NCI-H2196 treated with DMSO at 0.1 percent for 48 hours (cell line): ENCODE results near the gene MAPT.
"Not testable (repeated sequence)": the region's sequence is repeated elsewhere in the genome, so short reads cannot be mapped to it uniquely, and the experiment has no call there.

Experiments
- DNase-seq: peaks from one replicate; lab custom pipeline; 2025; ENCODE audit not compliant: unreplicated experiment; lab: John Stamatoyannopoulos, UW

The MAPT gene

GRCh38 chr17:45861165-45861564 is 33.2 kb upstream of the MAPT start:
- DNase-seq = no peak

- not testable (repeated sequence) for DNase-seq
Measured at GRCh38 chr17:45862127-45862526, 32.2 kb upstream of the MAPT start.

DNA sequence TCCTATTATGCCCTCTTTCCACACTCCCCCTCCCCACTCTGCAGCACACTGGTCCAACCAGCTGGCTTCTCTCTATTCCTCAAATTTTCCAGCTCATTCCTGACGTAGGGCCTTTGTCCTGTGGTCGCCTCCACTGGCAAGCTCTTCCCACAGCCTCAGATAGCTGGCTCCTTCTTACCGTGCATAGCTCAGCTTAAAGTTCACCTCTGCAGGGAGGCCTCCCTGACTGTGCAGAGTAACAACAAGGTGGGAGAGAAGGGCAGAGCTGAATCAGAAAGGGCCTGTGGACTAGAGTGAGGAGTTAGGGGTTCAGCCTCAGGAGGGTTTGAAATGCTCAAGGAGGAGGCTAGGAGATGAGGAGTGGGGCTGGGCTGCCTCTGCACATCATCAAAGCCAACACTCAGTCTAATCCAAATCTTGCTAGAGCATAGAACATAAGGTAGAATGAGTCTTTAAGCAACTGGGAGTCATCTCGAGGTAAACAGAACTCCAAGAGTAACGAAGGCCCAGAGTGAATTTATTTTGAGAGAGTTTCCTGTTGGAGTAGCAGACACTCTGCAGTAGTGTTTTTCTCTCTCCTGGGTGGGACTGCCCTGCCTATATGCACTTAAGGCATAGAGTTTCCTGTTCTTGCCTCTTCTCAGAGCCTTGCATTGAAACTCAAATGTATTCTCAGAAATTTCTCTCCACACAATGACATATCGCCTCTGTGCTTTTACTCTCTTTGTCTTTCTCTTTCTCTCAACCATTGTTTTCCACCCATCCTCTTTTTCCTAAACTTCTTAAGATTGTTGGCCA is 30.3 kb upstream of the MAPT start:
- DNase-seq = no peak

- DNase-seq = no peak
Measured at GRCh38 chr17:45867171-45867570, 27.2 kb upstream of the MAPT start.

DNA sequence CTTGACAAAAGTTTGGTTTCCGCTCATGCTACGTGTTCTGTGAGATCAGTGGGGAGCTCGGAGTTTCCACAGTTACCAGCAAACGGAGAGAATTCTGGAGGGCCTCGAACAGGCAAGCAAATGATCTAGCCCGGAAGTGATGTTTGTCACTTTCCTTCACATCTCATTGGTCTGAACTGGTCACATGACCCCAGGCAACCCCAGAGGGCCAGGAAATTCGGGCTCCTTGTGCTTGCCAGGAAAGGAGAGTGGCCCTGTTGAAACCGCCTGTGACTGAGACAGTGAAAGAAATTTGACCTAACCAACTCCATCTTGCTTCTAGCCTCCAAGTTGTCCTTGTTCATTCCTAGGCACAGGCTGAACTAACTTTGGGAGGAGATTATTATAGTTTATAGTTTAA is 26.7 kb upstream of the MAPT start:
- no peak for DNase-seq

DNA sequence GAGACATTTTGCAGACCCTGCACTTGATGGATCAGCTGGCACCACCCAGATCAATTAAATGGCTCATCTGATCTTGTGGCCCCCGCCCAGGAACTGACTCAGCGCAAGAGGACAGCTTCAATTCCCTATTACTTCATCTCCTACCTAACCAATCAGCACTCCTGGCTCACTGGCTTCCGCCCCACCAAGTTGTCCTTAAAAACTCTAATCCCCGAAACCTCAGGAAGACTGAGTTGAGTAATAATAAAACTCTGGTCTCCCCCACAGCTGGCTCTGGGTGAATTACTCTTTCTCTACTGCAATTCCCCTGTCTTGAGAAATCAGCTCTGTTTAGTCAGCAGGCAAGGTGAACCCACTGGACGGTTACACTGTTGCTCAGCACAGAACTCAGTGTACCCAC is 26.1 kb upstream of the MAPT start:
- DNase-seq = no peak

DNA sequence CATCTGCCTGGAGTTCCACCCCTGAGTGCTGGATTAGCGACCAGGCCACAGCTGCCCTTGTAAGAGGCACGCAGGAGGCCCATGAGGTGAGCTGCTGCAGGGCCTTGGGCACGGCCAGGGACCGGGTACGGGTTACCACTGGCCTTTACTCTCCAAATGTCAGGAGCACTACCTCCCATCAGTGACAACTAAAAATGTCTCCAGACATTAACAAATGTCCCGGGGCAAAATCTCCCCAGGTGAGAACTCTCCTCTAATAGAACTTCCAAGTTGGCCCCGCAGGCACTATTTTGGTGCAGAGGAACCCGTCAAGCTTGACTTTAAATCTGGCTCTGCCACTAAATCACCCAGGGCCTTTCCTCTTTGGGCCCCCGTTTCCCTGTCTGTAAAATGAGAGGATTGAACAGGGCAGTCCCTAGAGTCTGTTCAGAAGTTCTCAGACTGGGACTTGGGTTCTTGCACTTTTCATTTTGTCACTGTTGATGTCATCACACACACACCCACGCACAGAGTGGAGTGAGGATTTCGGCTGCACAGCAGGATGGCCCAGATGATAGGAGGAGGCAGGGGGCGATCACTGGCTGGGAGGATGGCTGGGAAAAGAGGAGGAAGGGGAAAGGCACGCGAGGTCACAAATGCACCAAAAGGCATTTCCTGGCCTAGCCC is 24.5 kb upstream of the MAPT start:
- no peak for DNase-seq

GRCh38 chr17:45870342-45870974 is 23.9 kb upstream of the MAPT start:
- DNase-seq = no peak

- no peak for DNase-seq
Measured at GRCh38 chr17:45871718-45872117, 22.6 kb upstream of the MAPT start.

DNA sequence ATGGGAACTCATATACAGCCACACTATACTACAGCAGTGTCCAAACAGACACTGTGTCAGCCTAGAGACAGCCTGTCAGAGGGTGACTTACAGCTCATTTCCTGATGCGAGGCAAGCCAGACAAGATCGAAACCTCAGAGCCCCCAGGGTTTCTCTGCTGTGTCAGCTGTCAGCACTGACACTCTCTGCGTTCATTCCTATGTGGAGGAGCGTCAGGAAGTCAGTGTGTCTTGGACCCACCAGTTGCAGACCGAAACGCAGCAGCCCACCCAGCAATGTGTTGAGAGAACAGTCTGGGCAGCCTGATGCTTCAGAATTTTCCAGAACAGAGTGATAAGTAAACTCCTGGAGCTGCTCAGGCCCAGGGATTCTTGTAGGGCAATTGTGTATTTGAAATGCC is 20.6 kb upstream of the MAPT start:
- no peak for DNase-seq

DNA sequence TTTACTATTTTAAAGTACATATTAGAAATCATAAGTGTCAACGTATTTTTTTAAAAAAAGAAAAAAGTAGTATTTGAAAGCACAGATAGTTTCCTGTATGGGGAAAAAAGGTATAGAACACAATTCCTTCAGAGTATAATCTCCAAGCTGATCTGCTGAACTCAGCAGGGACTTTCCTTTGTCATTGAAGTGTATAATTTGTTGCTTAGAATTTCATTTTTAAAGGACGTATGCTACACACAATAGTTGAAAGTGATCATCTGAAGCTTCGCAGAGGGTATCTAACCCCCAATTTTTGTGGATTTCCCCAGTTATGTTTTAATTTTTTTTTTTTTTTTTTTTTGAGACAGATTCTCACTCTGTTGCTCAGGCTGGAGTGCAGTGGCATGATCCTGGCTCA is 20.2 kb upstream of the MAPT start:
- no peak for DNase-seq

DNA sequence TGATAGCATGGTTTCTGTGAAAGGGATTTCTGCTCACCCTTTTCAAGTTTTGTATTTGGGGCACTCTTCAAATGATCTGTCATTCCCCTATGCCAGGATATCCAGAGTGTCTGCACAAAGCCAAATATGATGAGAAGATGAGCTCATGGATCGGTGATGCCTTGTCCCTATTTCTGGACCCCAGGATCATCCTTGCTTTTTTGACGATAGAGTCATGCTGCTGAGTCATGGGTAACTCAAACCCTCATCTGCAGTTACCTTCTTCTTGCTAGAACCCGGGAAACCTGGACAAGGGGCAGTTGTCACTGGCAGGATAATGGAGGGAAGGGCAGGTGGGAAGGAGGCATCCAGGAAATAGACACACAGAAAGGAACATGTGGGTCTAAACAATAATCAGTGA is 17.8 kb upstream of the MAPT start:
- no peak for DNase-seq

DNA sequence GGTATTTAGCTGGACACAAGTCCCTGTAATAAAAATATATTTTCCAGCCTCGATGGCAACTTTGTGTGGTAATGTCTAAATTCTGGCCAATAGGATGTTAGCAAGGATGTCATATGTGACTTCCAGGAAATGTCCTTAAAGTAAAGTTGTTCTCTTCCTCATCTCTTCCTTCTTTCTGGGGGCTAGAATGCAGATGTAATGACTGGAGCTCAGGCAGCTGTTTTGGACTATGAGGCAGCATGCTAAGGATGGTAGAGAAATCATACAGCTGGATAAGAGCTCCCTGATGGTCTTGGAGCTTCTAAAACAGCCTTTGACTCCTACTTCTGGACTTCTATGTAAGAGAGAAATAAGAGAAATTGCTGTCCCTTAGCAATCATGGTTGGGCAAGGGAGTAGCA is 16.9 kb upstream of the MAPT start:
- no peak for DNase-seq

DNA sequence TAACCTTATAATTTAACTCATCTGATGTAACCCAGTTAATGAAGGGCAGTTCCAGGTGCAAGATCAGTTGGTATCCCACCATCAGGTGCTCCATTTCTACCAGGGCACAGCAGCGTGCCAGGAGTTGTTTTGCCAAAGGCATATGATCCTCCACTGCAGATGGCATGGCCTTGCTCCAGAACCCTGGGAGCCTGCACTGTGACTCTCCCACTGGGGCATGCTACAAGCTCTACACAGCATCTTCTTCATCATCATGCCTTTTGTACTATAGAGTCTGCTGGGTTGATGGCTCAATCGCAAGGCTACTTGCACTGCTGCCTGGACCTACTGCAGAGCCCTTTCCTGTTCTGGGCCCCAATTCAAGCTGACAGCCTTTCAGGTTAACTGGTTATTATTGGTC is 11.3 kb upstream of the MAPT start:
- DNase-seq = no peak

DNA sequence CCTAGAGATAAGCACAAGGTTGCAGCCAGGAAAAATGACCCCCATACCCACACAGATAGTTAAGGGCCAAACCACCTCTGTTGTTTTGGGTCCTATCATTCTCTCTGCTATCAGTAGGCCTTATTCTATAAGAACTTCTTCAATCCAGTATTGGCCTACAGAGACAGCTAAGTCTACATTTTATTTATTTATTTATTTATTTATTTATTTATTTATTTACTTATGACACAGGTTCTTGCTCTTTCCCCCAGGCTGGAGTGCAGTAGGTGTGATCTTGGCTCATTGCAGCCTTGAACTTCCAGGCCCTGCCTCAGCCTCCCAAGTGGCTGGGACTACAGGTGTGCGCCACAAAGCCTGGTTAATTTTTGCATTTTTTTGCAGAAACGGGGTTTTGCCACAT is 7.5 kb upstream of the MAPT start:
- DNase-seq = no peak

DNA sequence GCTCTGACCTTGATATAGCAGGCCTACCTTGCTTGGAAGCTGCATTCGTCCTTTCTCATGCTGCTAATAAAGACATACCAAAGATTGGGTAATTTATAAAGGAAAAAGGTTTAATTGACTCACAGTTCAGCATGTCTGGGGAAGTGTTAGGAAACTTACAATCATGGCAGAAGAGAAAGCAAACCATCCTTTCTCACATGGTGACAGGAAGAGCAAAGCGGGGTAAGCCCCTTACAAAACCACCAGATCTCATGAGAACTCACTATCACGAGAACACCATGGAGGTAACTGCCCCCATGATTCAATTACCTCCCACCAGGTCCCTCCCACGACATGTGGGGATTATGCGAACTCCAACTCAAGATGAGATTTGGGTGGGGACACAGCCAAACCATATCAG is 6.0 kb upstream of the MAPT start:
- DNase-seq = no peak

DNA sequence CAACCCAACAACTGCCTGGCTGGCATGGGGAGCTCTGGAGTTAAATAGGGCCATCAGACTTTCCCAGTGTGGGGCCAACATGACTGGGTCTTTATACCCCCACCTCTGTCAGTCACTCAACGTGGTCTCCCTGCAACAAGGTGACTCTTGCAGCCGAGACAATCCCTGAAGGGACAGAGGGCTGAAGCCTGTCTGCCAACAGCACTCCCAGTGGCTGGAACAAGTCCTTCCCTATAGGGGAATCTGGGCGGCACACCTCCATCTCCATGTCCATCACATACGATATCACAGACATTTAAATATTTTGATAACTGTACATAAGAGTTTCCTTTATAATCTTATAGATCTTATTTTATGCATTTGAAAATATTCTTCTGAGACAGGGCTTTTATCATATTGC is 4.8 kb upstream of the MAPT start:
- DNase-seq = no peak

GRCh38 chr17:45893725-45894021 is 681 bp upstream of the MAPT start:
- no peak for DNase-seq

DNA sequence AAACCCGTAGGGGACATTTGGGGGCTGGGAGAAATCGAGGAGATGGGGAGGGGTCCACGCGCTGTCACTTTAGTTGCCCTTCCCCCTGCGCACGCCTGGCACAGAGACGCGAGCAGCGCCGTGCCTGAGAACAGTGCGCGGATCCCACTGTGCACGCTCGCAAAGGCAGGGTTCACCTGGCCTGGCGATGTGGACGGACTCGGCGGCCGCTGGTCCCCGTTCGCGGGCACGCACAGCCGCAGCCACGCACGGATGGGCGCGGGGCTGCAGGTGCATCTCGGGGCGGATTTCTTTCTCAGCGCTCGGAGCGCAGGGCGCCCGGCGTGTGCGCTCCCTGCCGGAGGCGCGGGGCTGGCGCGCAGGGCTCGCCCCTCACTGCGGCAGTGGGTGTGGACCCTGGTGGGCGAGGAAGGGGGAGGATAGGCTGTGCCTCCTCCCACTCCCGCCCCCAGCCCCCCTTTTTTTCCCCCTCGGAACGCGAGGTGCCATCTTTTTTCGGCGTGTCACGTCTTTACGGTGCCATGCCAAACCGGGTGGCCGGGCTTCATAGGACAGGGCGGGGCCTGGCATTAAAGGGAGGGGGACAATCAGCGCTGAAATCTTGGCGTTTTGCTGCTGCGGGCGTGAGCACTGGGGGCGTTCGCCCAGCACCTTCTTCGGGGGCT is 1.1 kb downstream of the MAPT start:
- no peak for DNase-seq

GRCh38 chr17:45895969-45896785 is 1.8 kb downstream of the MAPT start:
- no peak for DNase-seq
